ENCODE results near the gene CAMK1D.
A peak's percentile ranks its signal among the peaks of the same experiment; 100 is the strongest.

CAMK1D gene

GRCh38 chr10:12602521-12602920 is 253.2 kb downstream of the CAMK1D start:
- DNase-seq, result no peak

GRCh38 chr10:12603766-12604470 is 254.6 kb downstream of the CAMK1D start:
- DNase-seq, result no peak

GRCh38 chr10:12605580-12606405 is 256.4 kb downstream of the CAMK1D start:
- no peak for DNase-seq

- DNase-seq, result no peak
Measured at GRCh38 chr10:12606461-12606860, 257.1 kb downstream of the CAMK1D start.

- DNase-seq, result no peak
Measured at GRCh38 chr10:12608761-12609160, 259.4 kb downstream of the CAMK1D start.

- no peak for DNase-seq
Measured at GRCh38 chr10:12609435-12609834, 260.1 kb downstream of the CAMK1D start.

GRCh38 chr10:12613136-12613535 is 263.8 kb downstream of the CAMK1D start:
- DNase-seq, result no peak

- no peak for DNase-seq
Measured at GRCh38 chr10:12614177-12614995, 265.0 kb downstream of the CAMK1D start.

GRCh38 chr10:12615296-12616220 is 266.2 kb downstream of the CAMK1D start:
- no peak for DNase-seq

- no peak for DNase-seq
Measured at GRCh38 chr10:12617191-12618175, 268.1 kb downstream of the CAMK1D start.

GRCh38 chr10:12622016-12622415 is 272.7 kb downstream of the CAMK1D start:
- no peak for DNase-seq

GRCh38 chr10:12622691-12623090 is 273.3 kb downstream of the CAMK1D start:
- no peak for DNase-seq

- DNase-seq, result no peak
Measured at GRCh38 chr10:12625393-12626023, 276.2 kb downstream of the CAMK1D start.

- no peak for DNase-seq
Measured at GRCh38 chr10:12628153-12628552, 278.8 kb downstream of the CAMK1D start.

GRCh38 chr10:12628964-12629766 is 279.8 kb downstream of the CAMK1D start:
- peak; percentile 23 for DNase-seq

GRCh38 chr10:12629767-12630165 is 280.4 kb downstream of the CAMK1D start:
- no peak for DNase-seq

GRCh38 chr10:12631216-12631615 is 281.9 kb downstream of the CAMK1D start:
- no peak for DNase-seq

GRCh38 chr10:12631787-12632562 is 282.6 kb downstream of the CAMK1D start:
- no peak for DNase-seq

Measured in OCI-M1 (cell line).